NK-92 (cell line): ENCODE results near the gene NBEA.
"Not testable (repeated sequence)": the region's sequence is repeated elsewhere in the genome, so short reads cannot be mapped to it uniquely, and the experiment has no call there.

ENCODE experiments used
- DNase-seq: peaks from one replicate; lab custom pipeline; 2025; ENCODE audit not compliant: unreplicated experiment; lab: John Stamatoyannopoulos, UW

The NBEA gene

GRCh38 chr13:34951528-34951927 is 9.5 kb downstream of the NBEA start:
- DNase-seq, result no peak

- no peak for DNase-seq
Observed at GRCh38 chr13:34959489-34959888, 17.4 kb downstream of the NBEA start.

GRCh38 chr13:34964558-34964957 is 22.5 kb downstream of the NBEA start:
- no peak for DNase-seq

- no peak for DNase-seq
Observed at GRCh38 chr13:34967851-34968562, 25.9 kb downstream of the NBEA start.

- not testable (repeated sequence) for DNase-seq
Observed at GRCh38 chr13:34969539-34969938, 27.5 kb downstream of the NBEA start.

- no peak for DNase-seq
Observed at GRCh38 chr13:34970961-34971360, 28.9 kb downstream of the NBEA start.

GRCh38 chr13:34971473-34971872 is 29.4 kb downstream of the NBEA start:
- no peak for DNase-seq

GRCh38 chr13:34985199-34985598 is 43.1 kb downstream of the NBEA start:
- not testable (repeated sequence) for DNase-seq

GRCh38 chr13:34988330-34988791 is 46.3 kb downstream of the NBEA start:
- no peak for DNase-seq

- no peak for DNase-seq
Observed at GRCh38 chr13:34990399-34991214, 48.5 kb downstream of the NBEA start.

GRCh38 chr13:34993470-34993869 is 51.4 kb downstream of the NBEA start:
- DNase-seq, result no peak

- DNase-seq, result not testable (repeated sequence)
Observed at GRCh38 chr13:35003734-35004133, 61.7 kb downstream of the NBEA start.

- no peak for DNase-seq
Observed at GRCh38 chr13:35005051-35005450, 63.0 kb downstream of the NBEA start.

GRCh38 chr13:35014606-35015213 is 72.6 kb downstream of the NBEA start:
- no peak for DNase-seq

- no peak for DNase-seq
Observed at GRCh38 chr13:35016362-35017112, 74.5 kb downstream of the NBEA start.

GRCh38 chr13:35025314-35025713 is 83.2 kb downstream of the NBEA start:
- DNase-seq, result no peak

- DNase-seq, result no peak
Observed at GRCh38 chr13:35028338-35028867, 86.3 kb downstream of the NBEA start.

- DNase-seq, result no peak
Observed at GRCh38 chr13:35039012-35039411, 96.9 kb downstream of the NBEA start.

GRCh38 chr13:35046587-35046986 is 104.5 kb downstream of the NBEA start:
- no peak for DNase-seq

- DNase-seq, result no peak
Observed at GRCh38 chr13:35055705-35056104, 113.6 kb downstream of the NBEA start.

GRCh38 chr13:35057858-35058257 is 115.8 kb downstream of the NBEA start:
- no peak for DNase-seq
